Epithelial cell of esophagus (primary cell): ENCODE results near the gene SLC12A9.

Experiments
- DNase-seq: peaks from one replicate; pipeline ENCODE4 v3.0.0; 2010; ENCODE audit warnings: low read depth
- H3K4me3 ChIP-seq: 2 replicates; pipeline ENCODE4 v1.5.1; 2011; ENCODE audit warnings: mild to moderate bottlenecking, low read length, control low read depth
- TF ChIP-seq, protein P1 (sequence below): IDR thresholded peaks from 2 replicates; pipeline ENCODE4 v1.5.1; 2011; ENCODE audit warnings: low read depth, mild to moderate bottlenecking, low read length, control low read depth, inconsistent platforms; ENCODE audit not compliant: insufficient read depth; ENCODE audit errors: missing control alignments

SLC12A9 gene

DNA sequence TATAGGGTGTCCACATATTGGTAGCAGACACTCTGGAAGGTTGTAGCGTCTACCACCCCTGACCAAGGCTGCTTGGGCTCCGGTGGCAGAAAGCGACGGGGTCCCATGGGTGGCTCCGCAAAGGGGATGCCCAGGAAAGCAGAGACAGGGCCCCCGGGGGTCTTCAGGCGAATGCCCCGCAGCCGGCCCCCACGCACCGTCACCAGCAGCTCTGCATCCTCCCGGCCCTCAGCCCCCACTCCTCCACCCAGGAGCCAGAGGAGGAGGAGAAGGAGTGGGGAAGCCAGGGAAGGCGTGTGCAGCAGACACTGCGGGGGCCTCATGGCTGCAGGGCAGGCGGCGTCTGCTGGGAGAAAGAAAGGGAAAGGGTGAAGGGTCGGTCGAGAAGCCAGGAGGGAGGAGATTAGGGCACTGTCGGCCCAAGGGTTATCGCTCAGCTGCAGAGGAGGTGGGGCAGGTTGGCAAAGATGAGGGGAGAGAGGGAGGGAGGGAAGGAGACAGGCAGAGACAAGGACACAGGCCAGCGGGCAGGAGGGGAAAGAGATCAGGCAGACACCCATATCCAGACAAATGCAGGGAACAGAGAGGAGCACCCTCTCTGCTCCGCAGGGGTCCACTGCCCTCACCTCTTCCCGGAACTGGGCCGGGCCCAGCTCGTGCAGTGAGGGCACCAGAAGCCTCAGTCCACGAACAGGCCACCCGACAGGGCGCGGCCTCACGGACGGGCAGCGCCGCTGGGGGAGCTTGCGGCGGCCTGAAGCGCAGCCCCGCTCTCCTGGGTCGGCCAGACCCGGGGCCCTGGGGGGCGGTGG lies 41.6 kb downstream of the SLC12A9 start:
- TF ChIP-seq, protein P1, sequence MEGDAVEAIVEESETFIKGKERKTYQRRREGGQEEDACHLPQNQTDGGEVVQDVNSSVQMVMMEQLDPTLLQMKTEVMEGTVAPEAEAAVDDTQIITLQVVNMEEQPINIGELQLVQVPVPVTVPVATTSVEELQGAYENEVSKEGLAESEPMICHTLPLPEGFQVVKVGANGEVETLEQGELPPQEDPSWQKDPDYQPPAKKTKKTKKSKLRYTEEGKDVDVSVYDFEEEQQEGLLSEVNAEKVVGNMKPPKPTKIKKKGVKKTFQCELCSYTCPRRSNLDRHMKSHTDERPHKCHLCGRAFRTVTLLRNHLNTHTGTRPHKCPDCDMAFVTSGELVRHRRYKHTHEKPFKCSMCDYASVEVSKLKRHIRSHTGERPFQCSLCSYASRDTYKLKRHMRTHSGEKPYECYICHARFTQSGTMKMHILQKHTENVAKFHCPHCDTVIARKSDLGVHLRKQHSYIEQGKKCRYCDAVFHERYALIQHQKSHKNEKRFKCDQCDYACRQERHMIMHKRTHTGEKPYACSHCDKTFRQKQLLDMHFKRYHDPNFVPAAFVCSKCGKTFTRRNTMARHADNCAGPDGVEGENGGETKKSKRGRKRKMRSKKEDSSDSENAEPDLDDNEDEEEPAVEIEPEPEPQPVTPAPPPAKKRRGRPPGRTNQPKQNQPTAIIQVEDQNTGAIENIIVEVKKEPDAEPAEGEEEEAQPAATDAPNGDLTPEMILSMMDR: no peak
- no peak overlapping the region for H3K4me3 ChIP-seq
- DNase-seq: no peak

DNA sequence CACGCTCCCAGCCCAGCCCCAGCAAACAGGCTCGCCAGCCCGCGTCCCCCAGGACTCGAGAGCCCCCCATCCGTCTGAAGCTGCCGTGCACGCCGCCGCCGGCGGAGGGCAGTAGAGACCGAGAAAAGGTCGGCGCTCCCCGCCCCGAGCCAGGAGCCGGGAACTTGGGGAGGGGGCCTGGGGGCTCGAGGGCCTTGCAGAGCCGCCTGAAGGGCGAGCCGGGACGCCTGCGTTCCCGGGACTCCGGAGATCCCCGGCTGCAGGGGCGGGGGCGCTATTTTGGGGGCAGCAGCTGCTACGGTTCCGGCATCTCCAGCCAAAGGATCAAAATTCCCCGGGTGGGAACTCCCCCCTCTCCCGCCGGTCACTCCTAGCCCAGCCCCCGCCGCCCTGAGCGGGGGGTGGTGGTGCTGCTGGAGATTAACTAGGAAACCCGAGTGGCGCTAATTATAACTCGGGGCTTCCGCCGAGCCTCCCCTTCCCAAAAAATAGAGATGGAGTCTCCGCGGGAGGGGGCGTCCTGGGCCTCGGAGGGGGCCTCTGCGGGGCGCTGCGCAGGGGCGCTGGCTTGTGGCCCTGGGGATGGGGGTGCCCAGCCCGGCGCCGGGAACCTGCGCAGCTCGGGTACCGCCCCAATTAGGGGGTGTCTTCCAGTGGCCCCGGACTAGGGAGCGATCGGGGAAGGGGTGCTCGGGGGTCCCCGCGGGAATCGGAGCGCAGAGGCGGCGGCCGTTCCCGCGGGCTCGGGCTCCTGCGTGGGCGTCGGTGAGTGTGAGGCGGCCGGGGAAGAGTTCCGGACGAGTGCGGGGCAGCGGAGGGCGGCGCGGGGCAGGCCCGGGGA lies 42.6 kb downstream of the SLC12A9 start:
- TF ChIP-seq, protein P1: peak; percentile 65
- DNase-seq: no peak

DNA sequence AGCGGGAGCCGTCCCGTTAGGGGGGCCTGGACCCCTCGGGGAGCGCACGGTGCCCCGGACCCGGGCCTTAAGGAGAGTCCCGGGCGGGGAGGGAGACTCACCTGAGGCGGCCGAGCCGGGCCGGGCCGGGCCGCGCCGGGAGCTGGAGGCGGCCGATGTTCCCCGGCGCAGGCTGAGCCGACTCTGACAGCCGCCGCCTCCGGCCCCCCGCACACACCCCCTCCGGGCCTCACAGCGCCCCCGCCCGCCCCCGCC lies 43.1 kb downstream of the SLC12A9 start, which contains the start of gene ACHE:
Gene ACHE, minus strand, starts transcription at position 188 of the 255 bp plus-strand sequence. CDS start 1,656 bp downstream, outside the sequence.
- TF ChIP-seq, protein P1: no peak
- H3K4me3 ChIP-seq: peak within 1 kb of the TSS; percentile 28
- no peak for DNase-seq

More for the DNA sequence above, 42.6 kb downstream of the SLC12A9 start:
- H3K4me3 ChIP-seq: peak overlapping the region; percentile 28

DNA sequence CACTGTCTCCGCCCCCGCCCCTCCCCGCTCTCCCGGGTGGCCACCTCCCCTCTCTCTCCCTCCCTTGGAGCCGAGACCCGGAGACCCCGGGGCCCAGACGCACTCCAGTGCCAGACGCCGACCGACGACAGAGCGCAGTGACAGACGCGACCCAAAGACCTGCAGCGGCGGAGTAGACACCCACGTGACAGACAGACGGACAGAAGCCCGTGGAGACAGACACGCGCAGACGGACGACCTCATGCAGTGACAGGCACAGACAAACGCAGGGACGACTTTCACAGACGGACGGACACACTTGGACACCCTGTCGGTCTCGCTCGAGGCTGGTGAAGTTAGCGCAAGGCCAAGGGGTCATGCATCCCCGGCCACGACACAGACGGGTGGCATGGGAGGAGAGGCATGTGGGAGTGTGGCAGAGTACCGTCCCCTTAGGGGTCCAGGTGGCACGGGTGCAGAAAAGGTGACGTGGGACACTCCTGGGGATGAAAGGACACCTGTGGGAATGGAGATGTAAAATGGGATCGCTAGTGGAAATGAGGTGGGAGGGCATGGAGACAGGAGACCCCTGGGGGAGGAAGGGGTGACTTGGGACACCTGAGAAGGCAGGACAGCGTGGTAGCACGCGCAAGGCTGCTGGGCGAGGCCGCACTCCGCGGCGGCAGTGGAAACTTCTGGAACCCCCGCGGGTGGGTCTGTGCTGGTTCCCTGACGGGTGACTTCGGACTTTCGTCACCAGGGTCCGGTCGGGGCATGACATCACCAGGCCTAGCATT lies 43.6 kb downstream of the SLC12A9 start:
- no peak for DNase-seq
- TF ChIP-seq, protein P1: no peak
- no peak overlapping the region for H3K4me3 ChIP-seq

DNA sequence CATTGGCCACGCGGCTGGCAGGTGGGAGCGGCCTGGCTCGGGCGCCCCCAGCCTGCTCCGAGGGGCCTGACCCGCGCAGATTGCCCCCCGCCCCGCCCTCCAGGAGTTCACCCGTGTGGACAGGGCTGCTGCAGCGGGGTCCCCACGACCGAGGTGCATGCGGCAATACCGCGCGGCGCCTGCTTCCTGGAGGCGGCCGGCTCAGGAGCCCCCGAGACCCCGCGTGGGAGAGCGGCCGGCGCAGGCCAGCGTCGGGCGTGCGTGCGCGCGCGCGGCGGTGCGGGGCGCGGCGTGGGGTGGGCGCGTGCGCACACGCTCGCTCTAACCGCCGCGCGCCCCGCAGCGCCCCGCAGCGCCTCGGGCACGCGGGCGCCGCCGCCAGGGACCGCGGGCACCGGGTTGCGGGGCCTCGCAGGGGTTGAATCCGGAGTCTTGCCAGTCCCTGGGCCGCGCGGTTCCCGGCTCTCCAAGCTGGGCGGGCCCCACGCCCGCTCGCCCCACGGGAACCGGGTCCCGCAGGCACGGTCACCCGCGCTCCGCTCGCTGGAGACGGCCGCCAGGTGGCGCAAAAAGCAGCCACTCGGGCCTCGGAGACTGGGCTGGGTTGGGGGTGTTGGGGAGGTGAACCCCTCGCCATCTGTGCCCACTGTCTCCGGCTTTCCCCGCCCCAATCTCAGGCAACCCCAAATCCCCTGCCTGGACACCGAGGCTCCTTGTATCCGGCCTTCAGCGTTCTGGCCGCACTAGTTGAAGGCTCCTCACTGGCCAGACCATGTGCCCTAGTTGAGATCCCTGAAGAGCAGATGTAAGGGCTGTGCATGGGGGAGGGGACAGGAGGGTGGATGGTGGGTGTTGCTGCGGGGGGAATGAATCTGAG lies 44.5 kb downstream of the SLC12A9 start:
- TF ChIP-seq, protein P1: peak; percentile 67
- no peak overlapping the region for H3K4me3 ChIP-seq
- DNase-seq: peak; percentile 27

DNA sequence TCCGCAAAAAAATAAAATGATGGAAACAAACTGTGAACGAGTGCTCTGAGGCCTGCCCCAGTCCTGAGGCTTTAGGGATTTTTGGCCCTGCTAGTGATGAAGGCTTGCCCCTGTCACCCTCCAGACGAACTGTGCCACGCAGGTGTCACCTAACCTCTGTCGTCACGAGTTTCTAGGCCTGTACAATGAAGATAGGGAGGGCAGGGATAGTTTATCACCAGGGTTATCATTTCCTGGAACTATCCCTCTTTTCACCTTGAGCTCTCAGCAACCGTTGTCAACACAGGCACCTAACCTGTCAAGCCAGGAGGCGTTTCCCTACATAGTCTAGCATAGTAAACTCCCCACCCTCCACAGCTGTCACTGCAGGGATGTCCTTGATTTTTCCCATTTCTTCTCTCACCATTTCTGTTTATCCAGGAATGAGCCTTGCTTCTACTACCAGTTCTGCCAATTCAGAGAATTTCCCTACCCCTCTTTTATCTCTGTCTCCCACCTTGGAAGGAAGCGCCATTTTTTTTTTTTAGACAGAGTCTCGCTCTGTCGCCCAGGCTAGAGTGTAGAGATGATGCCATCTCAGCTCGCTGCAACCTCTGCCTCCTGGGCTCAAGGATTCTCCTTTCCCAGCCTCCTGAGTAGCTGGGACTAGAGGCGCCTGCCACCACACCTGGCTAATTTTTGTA lies 45.4 kb downstream of the SLC12A9 start:
- TF ChIP-seq, protein P1: no peak
- no peak for DNase-seq
- no peak overlapping the region for H3K4me3 ChIP-seq
